Loucy (cell line): Measurements from ENCODE around the gene YWHAQ.

Experiments
- H2AFZ ChIP-seq: fragments of 200-600 bp; sonication (generic); 2 replicates; pipeline ENCODE4 v1.6.0; 2016; ENCODE audit warnings: antibody characterized with exemption, mild to moderate bottlenecking, low read length, moderate library complexity
- H3F3A ChIP-seq: fragments of 200-600 bp; 2 replicates; pipeline ENCODE4 v1.6.0; 2016; ENCODE audit warnings: antibody characterized with exemption, low read depth, mild to moderate bottlenecking
- H3K27me3 ChIP-seq: fragments of 200-600 bp; sonication (generic); 2 replicates; pipeline ENCODE4 v1.6.1; 2014; ENCODE audit warnings: low read length, mild to moderate bottlenecking; ENCODE audit not compliant: insufficient read depth, poor library complexity, severe bottlenecking
- H3K36me3 ChIP-seq: fragments of 200-600 bp; sonication (generic); 2 replicates; pipeline ENCODE4 v1.6.1; 2016; ENCODE audit warnings: low read length; ENCODE audit not compliant: insufficient read depth
- H3K4me1 ChIP-seq: fragments of 200-600 bp; sonication (generic); 2 replicates; pipeline ENCODE4 v1.5.1; 2014; ENCODE audit warnings: low read length, mild to moderate bottlenecking; ENCODE audit not compliant: insufficient read depth, poor library complexity, severe bottlenecking
- H3K4me2 ChIP-seq: fragments of 200-600 bp; sonication (generic); 2 replicates; pipeline ENCODE4 v1.6.0; 2014; ENCODE audit warnings: antibody characterized with exemption, low read length, low read depth, mild to moderate bottlenecking; ENCODE audit not compliant: poor library complexity, severe bottlenecking
- H3K4me3 ChIP-seq: fragments of 200-600 bp; sonication (generic); 2 replicates; pipeline ENCODE4 v1.5.1; 2014; ENCODE audit warnings: low read length, mild to moderate bottlenecking, mixed read lengths; ENCODE audit not compliant: poor library complexity, severe bottlenecking
- H3K79me2 ChIP-seq: fragments of 200-600 bp; sonication (generic); 2 replicates; pipeline ENCODE4 v1.6.1; 2014; ENCODE audit warnings: low read length; ENCODE audit not compliant: insufficient read depth
- H3K9ac ChIP-seq: fragments of 200-600 bp; sonication (generic); 2 replicates; pipeline ENCODE4 v1.6.0; 2014; ENCODE audit warnings: mild to moderate bottlenecking, low read depth, low read length, moderate library complexity; ENCODE audit not compliant: poor library complexity, severe bottlenecking
- H3K9me2 ChIP-seq: fragments of 200-600 bp; sonication (generic); replicated peaks from 2 replicates; pipeline ENCODE4 v1.6.1; 2016; ENCODE audit warnings: low read depth, low read length, mixed read lengths
- H3K9me3 ChIP-seq: fragments of 200-600 bp; sonication (generic); 2 replicates; pipeline ENCODE4 v1.6.1; 2014; ENCODE audit warnings: mild to moderate bottlenecking, antibody characterized with exemption, low read length, low read depth; ENCODE audit not compliant: insufficient read depth
- H4K20me1 ChIP-seq: fragments of 200-600 bp; sonication (generic); 2 replicates; pipeline ENCODE4 v1.6.0; 2014; ENCODE audit warnings: antibody characterized with exemption, low read length, mild to moderate bottlenecking; ENCODE audit not compliant: insufficient read depth, poor library complexity, severe bottlenecking
- EZH2phosphoT487 ChIP-seq: fragments of 200-600 bp; IDR thresholded peaks from 2 replicates; pipeline ENCODE4 v1.6.1; 2018; ENCODE audit warnings: antibody characterized with exemption, mild to moderate bottlenecking, moderate library complexity, borderline replicate concordance
- TF ChIP-seq, protein P1 (sequence below): fragments of 200-600 bp; sonication (generic); conservative IDR thresholded peaks from 2 replicates; pipeline ENCODE4 v1.5.1; 2014; ENCODE audit warnings: mild to moderate bottlenecking, antibody characterized with exemption, low read length

The YWHAQ gene

GRCh38 chr2:9658972-9659371 is 28.2 kb upstream of the YWHAQ start:
- no peaks in the 10 kb centered on the region for H3K79me2 ChIP-seq
- H2AFZ ChIP-seq, result no peak overlapping the region
- no peak overlapping the region for H3K4me3 ChIP-seq
- H3K4me2 ChIP-seq, result no peak overlapping the region
- H4K20me1 ChIP-seq, result no peaks in the 10 kb centered on the region
- no peaks in the 10 kb centered on the region for H3K9me3 ChIP-seq
- TF ChIP-seq, protein P1, sequence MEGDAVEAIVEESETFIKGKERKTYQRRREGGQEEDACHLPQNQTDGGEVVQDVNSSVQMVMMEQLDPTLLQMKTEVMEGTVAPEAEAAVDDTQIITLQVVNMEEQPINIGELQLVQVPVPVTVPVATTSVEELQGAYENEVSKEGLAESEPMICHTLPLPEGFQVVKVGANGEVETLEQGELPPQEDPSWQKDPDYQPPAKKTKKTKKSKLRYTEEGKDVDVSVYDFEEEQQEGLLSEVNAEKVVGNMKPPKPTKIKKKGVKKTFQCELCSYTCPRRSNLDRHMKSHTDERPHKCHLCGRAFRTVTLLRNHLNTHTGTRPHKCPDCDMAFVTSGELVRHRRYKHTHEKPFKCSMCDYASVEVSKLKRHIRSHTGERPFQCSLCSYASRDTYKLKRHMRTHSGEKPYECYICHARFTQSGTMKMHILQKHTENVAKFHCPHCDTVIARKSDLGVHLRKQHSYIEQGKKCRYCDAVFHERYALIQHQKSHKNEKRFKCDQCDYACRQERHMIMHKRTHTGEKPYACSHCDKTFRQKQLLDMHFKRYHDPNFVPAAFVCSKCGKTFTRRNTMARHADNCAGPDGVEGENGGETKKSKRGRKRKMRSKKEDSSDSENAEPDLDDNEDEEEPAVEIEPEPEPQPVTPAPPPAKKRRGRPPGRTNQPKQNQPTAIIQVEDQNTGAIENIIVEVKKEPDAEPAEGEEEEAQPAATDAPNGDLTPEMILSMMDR, result no peak
- no peak for TF ChIP-seq EZH2phosphoT487
- H3K4me1 ChIP-seq, result no peaks in the 10 kb centered on the region
- no peaks in the 10 kb centered on the region for H3F3A ChIP-seq
- no peaks in the 10 kb centered on the region for H3K9me2 ChIP-seq
- H3K36me3 ChIP-seq, result no peaks in the 10 kb centered on the region
- no peak overlapping the region for H3K9ac ChIP-seq
- no peaks in the 10 kb centered on the region for H3K27me3 ChIP-seq

- Histone ChIP-seq H3K79me2 (no peaks in the 10 kb centered on the region), H3K9ac (no peak overlapping the region), H3K9me2 (no peaks in the 10 kb centered on the region), H3K9me3 (no peaks in the 10 kb centered on the region), H4K20me1 (no peaks in the 10 kb centered on the region), H3K27me3 (no peaks in the 10 kb centered on the region), H3K4me2 (no peak overlapping the region), H3K4me3 (no peak overlapping the region), H3K36me3 (no peaks in the 10 kb centered on the region), H3K4me1 (no peaks in the 10 kb centered on the region), H2AFZ (no peak overlapping the region), H3F3A (no peaks in the 10 kb centered on the region)
- TF ChIP-seq, protein P1, result peak; percentile 24
- TF ChIP-seq EZH2phosphoT487, result no peak
Observed at GRCh38 chr2:9657731-9658130, 26.9 kb upstream of the YWHAQ start.

DNA sequence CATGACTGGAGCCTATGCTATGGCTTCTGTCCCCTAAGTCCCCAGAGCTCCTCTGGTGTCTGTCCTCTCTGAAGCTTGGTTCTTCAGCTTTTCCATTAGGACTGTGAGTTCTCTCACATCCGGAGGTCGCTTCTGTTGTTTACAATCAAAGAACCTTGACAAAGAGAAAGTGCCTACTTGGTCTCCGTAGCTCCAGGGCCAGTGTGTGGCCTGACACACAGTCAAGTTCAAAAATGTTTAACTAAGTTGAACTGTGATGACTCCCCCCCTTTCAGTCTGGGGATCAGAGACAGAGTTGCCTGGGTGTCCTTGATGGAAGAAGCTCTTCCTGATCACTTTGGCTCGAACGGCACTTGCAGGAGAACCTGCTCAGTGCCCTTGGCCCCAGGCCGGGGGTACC is 26.3 kb upstream of the YWHAQ start:
- Histone ChIP-seq H3K4me2 (no peak overlapping the region), H3K4me3 (no peak overlapping the region), H4K20me1 (no peaks in the 10 kb centered on the region), H3K9me2 (no peaks in the 10 kb centered on the region), H3K9ac (no peak overlapping the region), H3K4me1 (no peaks in the 10 kb centered on the region), H3K9me3 (no peaks in the 10 kb centered on the region), H3F3A (no peaks in the 10 kb centered on the region), H3K27me3 (no peaks in the 10 kb centered on the region), H2AFZ (no peak overlapping the region), H3K36me3 (no peaks in the 10 kb centered on the region), H3K79me2 (no peaks in the 10 kb centered on the region)
- TF ChIP-seq, protein P1, result no peak
- TF ChIP-seq EZH2phosphoT487, result no peak
